ENCODE results near the gene KAZALD1.
A peak's percentile ranks its signal among the peaks of the same experiment; 100 is the strongest.

Gene KAZALD1

GRCh38 chr10:101050208-101051069, 11.3 kb upstream of the KAZALD1 start:
- DNase-seq = no peak

DNA sequence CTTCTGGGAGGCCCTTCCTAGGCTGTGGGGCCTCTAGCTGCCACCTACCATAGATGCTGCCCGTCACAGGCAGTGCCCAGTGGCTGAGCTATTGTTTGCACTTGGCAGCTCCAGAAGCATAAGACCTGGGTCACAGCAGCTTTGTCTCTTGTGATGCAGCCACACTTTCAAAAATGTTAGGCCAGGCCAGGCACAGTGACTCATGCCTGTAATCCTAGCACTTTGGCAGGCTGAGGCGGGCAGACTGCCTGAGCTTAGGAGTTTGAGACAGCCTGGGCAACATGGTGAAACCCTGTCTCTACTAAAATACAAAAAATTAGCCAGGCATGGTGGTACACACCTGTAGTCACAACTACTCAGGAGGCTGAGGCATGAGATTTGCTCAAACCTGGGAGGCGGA, 9.5 kb upstream of the KAZALD1 start:
- no peak for DNase-seq

DNA sequence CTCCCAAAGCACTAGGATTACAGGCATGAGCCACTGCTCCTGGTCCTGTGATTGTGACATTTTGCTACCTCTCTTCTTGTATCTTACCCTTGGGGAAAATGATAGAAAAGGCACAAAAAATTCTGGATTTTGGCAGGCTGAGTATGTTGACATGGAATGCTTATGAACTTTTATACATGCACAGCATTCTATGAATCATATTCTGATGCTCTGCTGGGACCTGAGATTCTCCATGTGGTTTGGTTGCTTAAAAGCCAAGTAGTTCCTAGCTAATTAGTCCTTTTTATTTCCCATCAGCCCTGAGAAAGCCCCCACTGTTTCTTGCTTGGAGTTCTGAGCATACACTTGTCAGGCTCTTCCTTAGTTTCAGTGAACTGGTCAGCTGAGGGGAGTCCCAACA, 8.3 kb upstream of the KAZALD1 start:
- DNase-seq = no peak

- no peak for DNase-seq
Measured at GRCh38 chr10:101054351-101054750, 7.4 kb upstream of the KAZALD1 start.

DNA sequence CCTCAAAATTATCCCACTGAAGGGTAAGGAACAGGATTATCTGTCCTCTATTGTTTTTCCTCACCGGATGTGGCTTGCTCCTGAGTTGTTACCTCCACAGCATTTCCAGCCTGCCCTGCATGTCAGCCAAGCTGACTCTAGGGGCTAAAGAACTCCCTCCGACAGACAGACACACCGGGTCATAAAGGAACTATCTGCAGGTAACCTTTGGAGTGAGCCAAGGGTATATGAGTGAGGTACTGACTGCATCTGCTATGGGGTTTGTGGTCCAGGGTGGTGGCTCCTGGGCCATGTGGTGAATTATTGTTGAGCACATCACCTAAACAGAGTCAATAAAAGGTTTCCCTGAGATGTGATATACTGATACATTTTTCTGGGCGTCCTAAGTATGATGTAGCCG, 6.9 kb upstream of the KAZALD1 start:
- DNase-seq = no peak

- DNase-seq = no peak
Measured at GRCh38 chr10:101055411-101055810, 6.4 kb upstream of the KAZALD1 start.

DNA sequence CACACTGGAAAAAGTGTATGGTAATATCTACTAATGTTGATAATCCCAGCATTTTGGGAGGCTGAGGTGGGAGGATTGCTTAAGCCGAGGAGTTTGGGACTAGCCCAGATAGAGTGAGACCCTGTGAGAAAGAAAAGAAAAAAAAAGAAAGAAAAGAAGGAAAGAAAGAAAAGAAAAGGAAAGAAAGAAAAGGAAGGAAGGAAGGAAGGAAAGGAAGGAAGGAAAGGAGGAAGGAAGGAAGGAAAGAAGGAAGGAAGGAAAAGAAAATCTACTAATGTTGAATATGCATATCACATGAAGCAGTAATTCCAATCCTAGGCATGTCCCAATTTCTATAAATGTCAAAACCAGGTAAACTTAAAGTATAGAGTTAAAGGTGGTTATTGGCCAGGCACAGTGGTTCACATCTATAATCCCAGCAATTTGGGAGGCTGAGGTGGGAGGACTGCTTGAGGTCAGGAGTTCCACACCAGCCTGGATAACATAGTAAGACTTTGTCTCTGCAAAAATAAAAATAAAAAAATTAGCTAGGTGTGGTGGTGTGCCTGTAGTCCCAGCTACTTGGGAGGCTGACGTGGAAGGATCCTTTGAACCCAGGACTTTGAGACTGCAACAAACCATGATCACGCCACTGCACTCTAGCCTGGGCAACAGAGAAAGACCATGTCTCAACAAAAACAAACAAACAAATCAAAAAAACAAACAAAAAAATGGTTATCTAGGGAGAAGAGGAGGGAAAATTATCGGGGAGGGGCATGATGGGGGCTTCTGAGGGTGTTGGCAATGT, 5.2 kb upstream of the KAZALD1 start:
- DNase-seq = no peak

DNA sequence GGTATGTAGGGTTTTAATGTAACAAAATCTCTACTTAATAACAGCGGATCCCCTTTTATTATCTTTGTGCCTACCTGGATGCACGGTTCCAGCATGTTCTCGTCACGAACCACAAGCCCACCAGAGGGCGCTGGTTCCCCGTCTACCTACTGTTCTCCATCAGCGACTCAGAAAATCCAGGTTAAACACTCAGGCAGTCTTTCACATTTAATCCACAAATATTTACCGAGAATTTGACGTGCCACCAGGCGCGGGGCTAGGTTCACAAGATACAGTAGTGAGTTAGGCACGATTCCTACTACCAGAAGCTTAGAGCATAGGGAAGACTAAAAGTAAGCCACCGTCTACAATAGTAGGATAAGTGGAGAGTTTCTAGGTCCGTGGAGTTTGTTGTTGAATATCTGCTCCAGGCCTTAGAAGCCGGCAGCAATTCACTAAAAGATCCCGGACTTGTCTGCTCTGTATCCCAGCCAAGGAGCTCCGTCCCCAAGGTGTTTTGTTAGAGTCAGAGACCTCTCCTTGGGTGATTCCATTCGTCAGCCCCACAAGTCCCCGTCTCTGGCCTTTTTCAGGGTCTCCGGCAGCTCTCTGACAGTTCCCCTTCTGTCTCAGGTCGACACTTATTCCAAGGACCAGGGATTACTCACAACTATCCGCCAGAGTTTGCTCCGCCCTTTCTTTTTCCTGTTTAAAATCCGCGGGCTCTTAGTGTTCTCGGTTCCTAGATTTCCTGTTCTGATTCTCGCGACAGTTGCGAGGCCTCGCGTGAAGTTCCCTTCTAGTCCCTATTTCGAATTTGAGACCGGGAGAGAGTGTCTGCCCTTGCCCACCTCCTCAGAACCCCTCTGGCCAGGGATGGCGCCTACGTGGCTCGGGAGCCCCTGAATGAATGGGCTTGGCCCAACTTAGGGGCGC, 1.5 kb upstream of the KAZALD1 start:
- peak; percentile 76 for DNase-seq

DNA sequence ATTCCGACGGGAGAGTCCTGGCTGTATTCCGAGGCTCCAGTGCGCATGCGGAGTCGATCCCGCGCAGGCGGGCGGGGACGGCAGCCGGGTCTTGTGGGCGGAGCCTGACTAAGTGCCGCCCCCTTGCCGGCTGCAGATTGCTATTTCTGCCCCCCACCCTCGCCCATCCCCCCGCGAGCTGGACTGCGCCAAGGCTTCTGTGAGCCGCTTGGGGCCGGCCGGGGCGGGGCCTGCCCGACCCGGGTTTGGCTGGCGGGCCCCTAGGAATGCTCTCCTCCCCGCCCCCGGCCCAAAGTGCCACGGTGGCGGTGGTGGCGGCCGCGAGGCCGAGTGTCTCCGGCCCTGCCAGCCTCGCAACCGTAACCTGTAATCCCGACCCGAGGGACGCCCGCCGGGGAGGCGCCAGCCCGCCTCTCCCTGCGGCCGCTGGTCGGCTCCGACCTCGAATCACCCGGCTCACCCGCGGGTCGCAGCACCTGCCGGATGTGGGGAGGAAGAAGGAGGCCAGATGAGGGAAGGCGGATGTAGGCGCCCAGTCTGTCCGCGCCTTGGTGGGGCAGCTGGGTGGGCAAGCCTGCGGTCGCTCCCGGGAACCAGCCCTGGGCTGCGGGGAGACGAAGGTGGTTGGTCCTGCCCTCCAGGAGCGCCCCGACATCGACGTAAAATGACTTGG, 702 bp upstream of the KAZALD1 start:
- peak; percentile 76 for DNase-seq

GRCh38 chr10:101062232-101063049, 652 bp downstream of the KAZALD1 start:
- DNase-seq = peak; percentile 29

- no peak for DNase-seq
Measured at GRCh38 chr10:101063050-101063525, 1.3 kb downstream of the KAZALD1 start.

GRCh38 chr10:101063548-101064414, 2.0 kb downstream of the KAZALD1 start:
- DNase-seq = no peak

- DNase-seq = no peak
Measured at GRCh38 chr10:101064415-101065030, 2.7 kb downstream of the KAZALD1 start.

GRCh38 chr10:101065481-101066145, 3.8 kb downstream of the KAZALD1 start:
- DNase-seq = no peak

GRCh38 chr10:101066146-101066895, 4.5 kb downstream of the KAZALD1 start:
- peak; percentile 9 for DNase-seq

DNA sequence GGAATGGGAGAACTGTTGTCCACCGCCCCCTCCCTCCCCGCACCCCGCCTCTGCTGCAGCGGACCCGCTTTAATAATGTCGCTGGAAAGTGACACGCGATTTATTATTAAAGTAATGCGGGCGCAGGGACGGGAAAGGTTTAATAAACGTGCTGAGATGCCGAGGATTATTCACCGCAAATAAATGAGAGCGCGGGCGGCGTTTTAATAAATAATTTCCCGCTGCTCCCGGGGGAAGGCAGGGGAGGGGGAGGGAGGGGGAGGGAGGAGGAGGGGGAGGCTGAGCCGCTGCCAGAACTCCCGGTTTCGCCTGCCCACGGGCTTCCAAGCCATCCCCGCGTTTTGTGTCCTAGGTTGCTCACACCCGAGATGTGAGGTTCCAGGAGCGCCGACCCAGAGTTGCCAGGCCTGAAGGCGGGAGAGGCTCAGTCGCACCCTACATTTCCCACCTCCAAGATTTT, 5.1 kb downstream of the KAZALD1 start:
- DNase-seq = no peak

DNA sequence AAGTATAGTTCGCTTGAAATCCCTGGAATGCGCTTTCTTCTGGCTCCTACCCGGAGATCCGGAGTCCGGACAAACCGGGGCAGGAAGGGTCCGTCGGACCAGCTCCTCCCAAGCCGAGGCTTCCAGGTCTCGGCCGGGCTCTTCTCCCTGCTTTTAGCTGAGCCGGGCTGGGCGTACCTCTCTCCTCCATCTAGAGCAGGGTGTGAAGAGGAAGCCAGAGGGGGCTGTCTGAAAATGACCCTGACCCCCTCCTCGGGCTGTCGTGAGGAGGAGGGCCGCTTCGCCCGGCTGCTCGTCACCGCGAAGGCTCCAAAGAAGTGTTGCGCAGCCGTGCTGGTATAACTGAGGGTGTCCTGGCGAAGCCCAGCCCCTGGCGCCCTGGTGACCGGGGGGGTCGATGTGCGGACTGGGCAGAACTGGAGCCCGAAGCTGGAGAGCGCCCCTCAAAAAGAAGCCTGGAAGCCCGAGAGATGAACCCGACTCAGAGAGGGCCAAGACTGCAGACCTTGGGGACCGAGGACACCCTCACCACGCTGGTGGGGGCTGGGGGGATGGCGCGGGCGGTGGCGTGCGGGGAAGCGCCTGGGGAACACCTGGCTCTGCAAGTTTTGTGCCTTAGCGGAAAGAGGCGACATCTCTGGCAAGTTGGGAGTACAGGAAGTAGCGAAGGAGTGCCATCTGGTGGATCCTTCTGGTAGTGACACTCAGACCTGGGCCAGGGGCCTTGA, 5.7 kb downstream of the KAZALD1 start:
- DNase-seq = peak; percentile 35

DNA sequence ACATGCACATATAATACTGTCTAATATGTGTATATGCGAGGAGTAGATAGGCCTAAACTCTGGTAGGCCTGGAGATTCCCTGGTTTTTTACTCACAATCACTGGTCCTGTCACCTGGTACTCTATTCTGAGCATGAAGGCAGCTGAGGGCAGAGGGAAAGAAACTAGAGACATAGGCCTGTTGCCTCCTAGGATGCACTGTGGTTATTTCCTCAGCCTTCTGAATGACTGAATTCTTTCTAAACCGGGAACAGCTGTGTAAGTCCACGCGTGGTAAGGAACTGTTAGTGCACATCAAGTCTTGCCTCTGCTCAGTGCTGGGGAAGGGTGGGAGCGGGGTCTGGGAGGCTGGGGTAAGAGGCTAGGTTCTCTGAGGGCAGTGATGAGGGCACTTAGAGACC, 7.7 kb downstream of the KAZALD1 start:
- no peak for DNase-seq

All from DMS79 (cell line).